Measurements from ENCODE around the gene APOO. TPM values are rescaled to one million over a fixed set of nuclear protein-coding genes. Genes with fewer than 3 reads are reported as not detected.

Gene APOO
- total RNA-seq, 1 donor from 2014 or later = 81.0 TPM

DNA sequence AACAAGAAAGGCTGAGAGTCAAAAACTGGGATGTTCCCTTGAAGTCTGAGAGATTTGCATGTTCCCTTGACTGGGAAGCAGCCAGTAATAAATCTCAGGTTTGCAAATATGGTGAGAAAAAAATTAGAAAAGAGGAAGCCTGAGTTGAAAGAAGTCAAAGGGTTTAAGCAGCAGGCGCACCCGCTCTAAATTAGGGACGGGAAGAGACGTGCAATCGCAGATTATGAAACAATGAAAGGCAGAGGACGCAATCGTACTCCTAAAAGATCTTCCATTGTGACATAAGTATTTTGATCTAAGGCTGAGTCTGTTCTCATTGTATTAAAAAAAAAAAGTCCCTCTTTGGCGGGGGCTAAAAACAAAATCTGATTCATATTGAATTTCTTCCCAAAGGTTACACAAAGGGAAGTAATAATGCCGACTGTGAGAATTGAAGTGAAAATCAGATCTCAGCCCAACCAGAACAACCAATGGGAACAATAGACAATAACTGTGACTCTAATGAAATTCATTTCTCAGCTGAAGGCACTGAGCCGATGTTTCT is 96.6 kb downstream of the APOO start:
- H3K4me2 ChIP-seq = no peak overlapping the region
- peaks cover 15% of the 10 kb centered on the region for H3F3A ChIP-seq (ENCODE audit: low read depth)
- no peaks in the 10 kb centered on the region for H4K20me1 ChIP-seq (ENCODE audit: low read depth)
- no peaks in the 10 kb centered on the region for H3K27me3 ChIP-seq
- no peak overlapping the region for H3K4me3 ChIP-seq
- Mint-ChIP-seq H3K9me3 (peaks cover 2% of the 10 kb centered on the region), H3K36me3 (no peaks in the 10 kb centered on the region), H3K27me3 (ENCODE audit: insufficient read depth, low read depth) (no peaks in the 10 kb centered on the region), H3K4me1 (peaks cover 26% of the 10 kb centered on the region), H3K27ac (no peak overlapping the region), H3K4me3 (no peak overlapping the region)
- TF ChIP-seq EZH2phosphoT487 (IDR thresholded peaks at IDR 0.05) = no peak
- TF ChIP-seq, protein P1, sequence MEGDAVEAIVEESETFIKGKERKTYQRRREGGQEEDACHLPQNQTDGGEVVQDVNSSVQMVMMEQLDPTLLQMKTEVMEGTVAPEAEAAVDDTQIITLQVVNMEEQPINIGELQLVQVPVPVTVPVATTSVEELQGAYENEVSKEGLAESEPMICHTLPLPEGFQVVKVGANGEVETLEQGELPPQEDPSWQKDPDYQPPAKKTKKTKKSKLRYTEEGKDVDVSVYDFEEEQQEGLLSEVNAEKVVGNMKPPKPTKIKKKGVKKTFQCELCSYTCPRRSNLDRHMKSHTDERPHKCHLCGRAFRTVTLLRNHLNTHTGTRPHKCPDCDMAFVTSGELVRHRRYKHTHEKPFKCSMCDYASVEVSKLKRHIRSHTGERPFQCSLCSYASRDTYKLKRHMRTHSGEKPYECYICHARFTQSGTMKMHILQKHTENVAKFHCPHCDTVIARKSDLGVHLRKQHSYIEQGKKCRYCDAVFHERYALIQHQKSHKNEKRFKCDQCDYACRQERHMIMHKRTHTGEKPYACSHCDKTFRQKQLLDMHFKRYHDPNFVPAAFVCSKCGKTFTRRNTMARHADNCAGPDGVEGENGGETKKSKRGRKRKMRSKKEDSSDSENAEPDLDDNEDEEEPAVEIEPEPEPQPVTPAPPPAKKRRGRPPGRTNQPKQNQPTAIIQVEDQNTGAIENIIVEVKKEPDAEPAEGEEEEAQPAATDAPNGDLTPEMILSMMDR (IDR thresholded peaks at IDR 0.05) = no peak
- TF ChIP-seq EZH2 (IDR thresholded peaks at IDR 0.05) = no peak
- H3K79me2 ChIP-seq (ENCODE audit: low read depth) = no peaks in the 10 kb centered on the region
- peak overlapping the region; percentile 87 for H2AFZ ChIP-seq (replicated peaks)
- H3K9ac ChIP-seq = no peak overlapping the region
- no peak for DNase-seq (ENCODE audit: low spot score)
- no peaks in the 10 kb centered on the region for H3K36me3 ChIP-seq
- H3K27ac ChIP-seq = no peak overlapping the region
- H3K4me1 ChIP-seq = peaks cover 17% of the 10 kb centered on the region
- no peaks in the 10 kb centered on the region for H3K9me3 ChIP-seq (ENCODE audit: low read depth)

DNA sequence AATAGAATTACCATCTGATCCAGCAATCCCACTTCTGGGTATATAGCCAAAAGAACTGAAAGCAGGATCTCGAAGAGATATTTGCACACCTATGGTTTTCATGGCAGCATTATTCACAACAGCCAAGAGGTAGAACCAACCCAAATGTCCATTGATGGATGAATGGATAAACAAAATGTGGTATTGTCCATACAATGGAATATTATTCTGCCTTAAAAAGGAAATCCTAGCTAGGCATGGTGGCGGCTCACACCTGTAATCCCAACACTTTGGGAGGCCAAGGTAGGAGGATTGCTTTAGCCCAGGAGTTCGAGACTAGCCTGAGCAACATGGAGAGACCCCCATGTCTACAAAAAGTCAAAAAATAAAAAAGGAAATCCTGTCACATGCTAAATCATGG is 97.5 kb downstream of the APOO start:
- H3K9me3 ChIP-seq (ENCODE audit: low read depth) = no peaks in the 10 kb centered on the region
- no peaks in the 10 kb centered on the region for H3K79me2 ChIP-seq (ENCODE audit: low read depth)
- peaks cover 15% of the 10 kb centered on the region for H3F3A ChIP-seq (ENCODE audit: low read depth)
- DNase-seq (ENCODE audit: low spot score) = no peak
- H3K4me1 Mint-ChIP-seq = peaks cover 29% of the 10 kb centered on the region
- no peaks in the 10 kb centered on the region for H3K36me3 Mint-ChIP-seq
- TF ChIP-seq, protein P1 (IDR thresholded peaks at IDR 0.05) = no peak
- TF ChIP-seq EZH2 (IDR thresholded peaks at IDR 0.05) = no peak
- no peak for TF ChIP-seq EZH2phosphoT487 (IDR thresholded peaks at IDR 0.05)
- no peak overlapping the region for H3K9ac ChIP-seq
- peaks cover 4% of the 10 kb centered on the region for H3K9me3 Mint-ChIP-seq
- no peak overlapping the region for H2AFZ ChIP-seq (replicated peaks)
- H4K20me1 ChIP-seq (ENCODE audit: low read depth) = no peaks in the 10 kb centered on the region
- no peaks in the 10 kb centered on the region for H3K27me3 ChIP-seq
- H3K27me3 Mint-ChIP-seq (ENCODE audit: insufficient read depth, low read depth) = peaks cover 3% of the 10 kb centered on the region
- no peak overlapping the region for H3K4me3 Mint-ChIP-seq
- H3K36me3 ChIP-seq = no peaks in the 10 kb centered on the region
- H3K27ac ChIP-seq = no peak overlapping the region
- H3K4me1 ChIP-seq = peaks cover 17% of the 10 kb centered on the region
- no peak overlapping the region for H3K4me2 ChIP-seq
- peak overlapping the region; percentile 52 for H3K27ac Mint-ChIP-seq
- H3K4me3 ChIP-seq = no peak overlapping the region

DNA sequence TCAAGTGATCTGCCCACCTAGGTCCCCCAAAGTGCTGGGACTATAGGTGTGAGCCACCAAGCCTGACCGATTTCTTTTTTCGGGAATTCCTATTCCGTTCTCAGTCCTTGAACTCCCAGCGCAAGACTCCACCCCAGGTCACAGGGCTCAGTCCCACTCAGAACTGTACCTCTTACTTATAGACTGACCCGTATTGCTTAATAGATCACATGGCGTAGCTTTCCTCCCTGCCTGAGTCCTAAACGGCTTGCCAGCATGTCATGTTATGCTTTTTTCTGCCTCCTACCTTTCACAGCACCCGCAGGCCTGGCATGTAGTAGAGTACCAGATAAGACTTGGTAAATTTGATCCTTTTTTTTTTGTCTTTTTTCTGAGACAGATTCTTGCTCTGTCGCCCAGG is 102.3 kb downstream of the APOO start:
- no peaks in the 10 kb centered on the region for H4K20me1 ChIP-seq (ENCODE audit: low read depth)
- no peak overlapping the region for H3K9ac ChIP-seq
- no peaks in the 10 kb centered on the region for H3K36me3 ChIP-seq
- Mint-ChIP-seq H3K9me3 (peaks cover 5% of the 10 kb centered on the region), H3K27ac (peak overlapping the region; percentile 85), H3K36me3 (no peaks in the 10 kb centered on the region), H3K27me3 (ENCODE audit: insufficient read depth, low read depth) (peaks cover 3% of the 10 kb centered on the region), H3K4me1 (peaks cover 31% of the 10 kb centered on the region), H3K4me3 (peak overlapping the region; percentile 46)
- H3K27me3 ChIP-seq = no peaks in the 10 kb centered on the region
- no peak for DNase-seq (ENCODE audit: low spot score)
- peaks cover 15% of the 10 kb centered on the region for H3K4me1 ChIP-seq
- TF ChIP-seq EZH2 (IDR thresholded peaks at IDR 0.05) (no peak), EZH2phosphoT487 (IDR thresholded peaks at IDR 0.05) (no peak)
- TF ChIP-seq, protein P1 (IDR thresholded peaks at IDR 0.05) = no peak
- H2AFZ ChIP-seq (replicated peaks) = no peak overlapping the region
- H3K9me3 ChIP-seq (ENCODE audit: low read depth) = no peaks in the 10 kb centered on the region
- H3F3A ChIP-seq (ENCODE audit: low read depth) = peaks cover 15% of the 10 kb centered on the region
- H3K27ac ChIP-seq = no peak overlapping the region
- no peaks in the 10 kb centered on the region for H3K79me2 ChIP-seq (ENCODE audit: low read depth)
- H3K4me3 ChIP-seq = no peak overlapping the region
- H3K4me2 ChIP-seq = no peak overlapping the region
